GM18505 (cell line): ENCODE data around the gene DRP2.
A peak's percentile ranks its signal among the peaks of the same experiment; 100 is the strongest.
"Not testable (repeated sequence)": the region's sequence is repeated elsewhere in the genome, so short reads cannot be mapped to it uniquely, and the experiment has no call there.

ENCODE experiments used
- ATAC-seq: cut with Tn5 transposase; IDR thresholded peaks from one replicate; pipeline ENCODE4 v1.9.1; 2021; ENCODE audit not compliant: unreplicated experiment
- POLR2A ChIP-seq: IDR thresholded peaks from 4 replicates; pipeline ENCODE4 v1.6.1; 2011; ENCODE audit warnings: borderline replicate concordance; ENCODE audit not compliant: insufficient read depth, insufficient read length; ENCODE audit errors: extremely low read depth

DRP2 gene

GRCh38 chrX:101219116-101219863, at the start of gene DRP2:
Gene DRP2 (plus strand): TSS chrX:101219786. CDS start chrX:101231648, 11,862 bp downstream.
- no peak for ATAC-seq

GRCh38 chrX:101171883-101172400, 47.6 kb upstream of the DRP2 start:
- ATAC-seq, result no peak
- no peak for TF ChIP-seq POLR2A

More at GRCh38 chrX:101219116-101219863, at the start of gene DRP2:
- no peak for TF ChIP-seq POLR2A

DNA sequence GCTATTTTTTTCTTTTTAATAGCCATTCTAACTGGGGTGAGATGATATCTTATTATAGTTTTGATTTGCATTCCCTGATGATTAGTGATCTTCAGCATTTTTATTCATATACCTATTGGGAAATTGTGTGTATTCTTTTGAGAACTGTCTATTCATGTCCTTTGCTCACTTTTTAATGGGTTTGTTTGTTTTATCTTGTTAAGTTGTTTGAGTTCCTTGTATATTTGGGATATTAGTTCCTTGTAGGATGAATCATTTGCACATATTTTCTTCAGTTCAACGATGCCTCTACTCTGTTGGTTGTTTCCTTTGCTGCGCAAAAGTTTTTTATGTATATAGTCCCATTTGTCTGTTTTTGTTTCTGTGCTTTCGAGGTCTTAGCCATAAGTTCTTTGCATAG, 43.1 kb upstream of the DRP2 start:
- ATAC-seq, result no peak
- TF ChIP-seq POLR2A, result no peak

DNA sequence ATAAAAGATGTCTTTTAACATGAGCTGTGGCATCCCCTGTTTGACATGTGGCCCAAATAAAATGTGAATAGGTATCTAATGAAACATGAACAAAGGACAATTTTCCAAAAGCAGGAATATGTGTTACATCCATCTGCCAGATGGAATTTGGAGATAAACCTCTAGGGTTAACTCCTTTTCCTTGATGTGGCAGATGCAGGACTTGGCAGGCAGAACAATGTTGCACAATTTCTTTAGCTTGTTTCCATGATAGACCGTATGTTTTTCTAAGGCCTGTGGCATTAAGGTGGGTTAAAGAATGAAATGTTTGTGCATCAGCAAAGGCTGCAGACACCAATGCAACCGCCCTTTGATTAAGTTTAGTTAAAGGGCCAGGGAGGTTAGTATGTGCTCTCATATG, 34.7 kb upstream of the DRP2 start:
- ATAC-seq, result not testable (repeated sequence)

- not testable (repeated sequence) for ATAC-seq
These were observed 31.6 kb upstream of the DRP2 start for GRCh38 chrX:101187961-101188360.

- no peak for ATAC-seq
- no peak for TF ChIP-seq POLR2A
These were observed 28.9 kb upstream of the DRP2 start for GRCh38 chrX:101190736-101191135.

- no peak for TF ChIP-seq POLR2A
- ATAC-seq, result no peak
These were observed 28.3 kb upstream of the DRP2 start for GRCh38 chrX:101191217-101191750.

DNA sequence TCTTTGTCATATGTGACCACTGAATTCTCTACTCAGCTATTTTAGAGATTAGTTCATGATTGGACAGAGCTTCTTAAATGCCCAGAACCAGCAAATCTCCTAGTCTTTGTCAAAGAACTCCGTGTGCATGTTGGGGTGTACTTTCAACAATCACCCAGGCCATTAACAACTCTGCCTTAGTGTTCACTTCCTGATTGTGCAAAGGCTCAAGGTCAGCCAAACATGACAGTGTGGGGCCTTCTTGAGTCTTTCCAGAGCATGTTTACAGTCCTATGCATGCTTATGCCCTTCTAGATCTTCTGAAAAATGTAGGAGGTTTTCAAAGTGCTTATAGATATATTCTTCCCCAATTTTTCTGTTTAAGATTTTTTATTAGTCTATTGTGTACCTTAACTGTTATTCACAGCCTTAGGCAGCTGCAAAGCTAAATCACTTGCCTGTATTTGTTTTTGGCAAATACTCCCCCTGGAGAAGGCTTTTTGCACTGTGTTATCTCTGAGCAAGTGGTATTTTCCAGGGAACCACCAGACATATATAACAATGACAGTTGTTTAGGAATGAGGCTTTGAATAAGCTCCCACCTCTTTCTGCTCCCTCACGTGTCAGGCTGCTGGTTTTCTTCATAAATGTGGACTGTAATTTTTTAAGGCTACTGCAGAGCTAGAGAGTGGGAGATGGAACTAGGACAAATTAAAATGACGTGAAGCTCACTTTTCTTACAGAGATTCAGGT, 24.0 kb upstream of the DRP2 start:
- no peak for ATAC-seq
- TF ChIP-seq POLR2A, result no peak

DNA sequence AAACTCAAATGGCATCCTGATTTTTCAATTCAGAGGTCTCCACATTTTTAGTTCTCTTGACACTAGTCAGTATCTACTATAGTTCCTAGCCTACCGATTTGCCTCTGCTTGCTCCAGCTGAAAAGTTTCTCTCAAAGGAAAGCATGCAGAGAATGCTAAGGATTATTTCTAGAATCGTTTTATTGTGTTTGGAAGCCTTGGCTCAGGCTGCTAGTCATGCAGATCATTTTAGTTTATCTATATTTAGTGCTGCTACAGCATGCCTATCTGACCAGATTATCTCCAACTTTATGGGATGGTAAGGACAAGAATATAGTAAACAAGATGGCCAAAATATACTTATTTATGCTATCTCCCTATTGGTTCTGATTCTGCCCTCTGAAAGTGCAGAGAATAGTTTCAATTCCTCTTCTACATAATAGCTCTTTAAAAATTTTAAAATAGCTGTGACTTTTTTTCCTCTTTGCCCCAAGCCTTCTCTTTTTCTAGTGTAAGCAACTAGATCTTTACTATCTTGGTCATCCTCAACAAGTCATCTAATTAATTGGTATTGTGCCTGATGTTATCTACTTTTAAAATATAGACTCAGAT, 15.7 kb upstream of the DRP2 start:
- no peak for TF ChIP-seq POLR2A
- ATAC-seq, result no peak

GRCh38 chrX:101206471-101206870, 13.1 kb upstream of the DRP2 start:
- ATAC-seq, result no peak
- TF ChIP-seq POLR2A, result no peak

- TF ChIP-seq POLR2A, result no peak
- peak; percentile 48 for ATAC-seq
These were observed 11.3 kb upstream of the DRP2 start for GRCh38 chrX:101208152-101208905.

DNA sequence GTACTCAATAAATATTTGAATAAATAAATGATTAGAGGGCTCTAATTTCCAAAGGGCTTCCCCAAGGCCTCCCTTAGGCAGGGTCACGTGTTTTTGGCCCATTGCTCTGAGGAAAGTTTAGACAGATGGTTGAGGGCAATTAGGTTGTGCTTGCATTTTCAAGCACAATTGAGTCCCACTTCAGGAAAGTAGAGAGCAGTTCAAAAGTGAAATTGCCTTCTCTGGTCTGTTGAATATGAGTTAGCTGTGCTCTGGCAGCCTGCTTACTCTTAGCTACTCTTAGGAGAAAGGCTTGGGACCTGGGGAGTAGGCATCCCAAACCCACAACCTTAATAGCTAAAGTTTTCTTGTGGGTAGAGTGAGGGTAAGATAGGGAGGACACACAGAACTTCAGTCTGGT, 9.0 kb upstream of the DRP2 start:
- no peak for ATAC-seq
- no peak for TF ChIP-seq POLR2A

DNA sequence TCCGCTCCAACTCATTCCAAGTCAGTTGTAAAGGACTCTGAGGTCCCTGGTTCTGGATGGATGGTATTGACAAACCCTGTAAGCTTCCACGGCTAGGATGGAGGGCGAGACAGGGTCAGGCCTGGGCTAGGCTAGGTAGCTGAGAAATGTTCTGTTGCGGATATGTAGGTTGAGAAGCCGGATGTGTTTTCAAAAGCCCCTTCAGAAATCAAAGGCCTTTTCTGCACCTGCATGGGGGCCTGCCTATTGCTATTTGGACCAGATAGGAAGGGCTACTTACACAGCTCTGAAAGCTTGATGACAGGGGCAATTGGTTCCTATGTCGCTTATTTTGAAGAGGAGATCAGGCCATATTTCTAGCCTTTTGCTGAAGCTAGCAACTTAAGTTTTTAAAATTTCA, 1.9 kb upstream of the DRP2 start:
- no peak for ATAC-seq
- no peak for TF ChIP-seq POLR2A
